RWPE1 (cell line): ENCODE results near the gene CABP2.
A peak's percentile ranks its signal among the peaks of the same experiment; 100 is the strongest.
"Not testable (repeated sequence)": the region's sequence is repeated elsewhere in the genome, so short reads cannot be mapped to it uniquely, and the experiment has no call there.

Source experiments
- CTCF ChIA-PET: fragments of 350-600 bp; sonication (Branson Sonifier 250); formaldehyde crosslinking; extraction: SDS; loops from one replicate; lab custom pipeline; 2021; lab: Yijun Ruan, JAX
- POLR2A ChIA-PET: fragments of 400-600 bp; formaldehyde crosslinking; extraction: SDS; loops from one replicate; lab custom pipeline; 2020; ENCODE audit warnings: antibody characterized with exemption; ENCODE audit not compliant: low non-redundant PET; lab: Yijun Ruan, JAX
- DNase-seq: peaks from one replicate; pipeline ENCODE4 v3.0.0; 2012; ENCODE audit warnings: low spot score
- H3K27ac ChIP-seq: fragments of 450-650 bp; 2 replicates; pipeline ENCODE4 v1.5.1; 2017
- TF ChIP-seq, protein P1 (sequence below): fragments of 450-650 bp; conservative IDR thresholded peaks from 2 replicates; pipeline ENCODE4 v1.5.1; 2017; ENCODE audit warnings: low read depth, mild to moderate bottlenecking

Gene CABP2

GRCh38 chr11:67548555-67549110 lies 25.4 kb upstream of the CABP2 start:
- H3K27ac ChIP-seq: no peak overlapping the region
- TF ChIP-seq, protein P1, sequence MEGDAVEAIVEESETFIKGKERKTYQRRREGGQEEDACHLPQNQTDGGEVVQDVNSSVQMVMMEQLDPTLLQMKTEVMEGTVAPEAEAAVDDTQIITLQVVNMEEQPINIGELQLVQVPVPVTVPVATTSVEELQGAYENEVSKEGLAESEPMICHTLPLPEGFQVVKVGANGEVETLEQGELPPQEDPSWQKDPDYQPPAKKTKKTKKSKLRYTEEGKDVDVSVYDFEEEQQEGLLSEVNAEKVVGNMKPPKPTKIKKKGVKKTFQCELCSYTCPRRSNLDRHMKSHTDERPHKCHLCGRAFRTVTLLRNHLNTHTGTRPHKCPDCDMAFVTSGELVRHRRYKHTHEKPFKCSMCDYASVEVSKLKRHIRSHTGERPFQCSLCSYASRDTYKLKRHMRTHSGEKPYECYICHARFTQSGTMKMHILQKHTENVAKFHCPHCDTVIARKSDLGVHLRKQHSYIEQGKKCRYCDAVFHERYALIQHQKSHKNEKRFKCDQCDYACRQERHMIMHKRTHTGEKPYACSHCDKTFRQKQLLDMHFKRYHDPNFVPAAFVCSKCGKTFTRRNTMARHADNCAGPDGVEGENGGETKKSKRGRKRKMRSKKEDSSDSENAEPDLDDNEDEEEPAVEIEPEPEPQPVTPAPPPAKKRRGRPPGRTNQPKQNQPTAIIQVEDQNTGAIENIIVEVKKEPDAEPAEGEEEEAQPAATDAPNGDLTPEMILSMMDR: no peak
- CTCF ChIA-PET: interaction anchor here (0.6 kb wide), 1 partner anchor 593 kb away, joined by 3 read pairs; no protein-coding TSS in a partner anchor
- DNase-seq: no peak
- POLR2A ChIA-PET: no interaction called here

DNA sequence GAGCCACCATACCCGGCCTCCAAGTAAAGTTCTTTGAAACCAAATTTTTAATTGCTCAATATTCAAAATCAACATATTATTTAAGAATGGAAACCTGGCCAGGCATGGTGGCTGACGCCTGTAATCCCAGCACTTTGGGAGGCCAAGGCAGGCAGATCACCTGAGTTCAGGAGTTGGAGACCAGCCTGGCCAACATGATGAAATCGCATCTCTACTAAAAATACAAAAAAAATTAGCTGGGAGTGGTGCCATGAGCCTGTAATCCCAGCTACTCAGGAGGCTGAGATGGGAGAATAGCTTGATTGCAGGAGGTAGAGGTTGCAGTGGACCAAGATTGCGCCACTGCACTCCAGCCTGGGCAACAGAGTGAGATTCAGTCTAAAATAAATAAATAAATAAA lies 24.9 kb upstream of the CABP2 start:
- ChIA-PET CTCF (interaction anchor here (0.6 kb wide), 1 partner anchor 593 kb away, joined by 3 read pairs; no protein-coding TSS in a partner anchor), POLR2A (interaction anchor here (0.6 kb wide), 1 partner anchor 146 kb away, joined by 4 read pairs; the partner anchor contains the start of gene PPP1CA)
- H3K27ac ChIP-seq, DNase-seq: not testable (repeated sequence)

DNA sequence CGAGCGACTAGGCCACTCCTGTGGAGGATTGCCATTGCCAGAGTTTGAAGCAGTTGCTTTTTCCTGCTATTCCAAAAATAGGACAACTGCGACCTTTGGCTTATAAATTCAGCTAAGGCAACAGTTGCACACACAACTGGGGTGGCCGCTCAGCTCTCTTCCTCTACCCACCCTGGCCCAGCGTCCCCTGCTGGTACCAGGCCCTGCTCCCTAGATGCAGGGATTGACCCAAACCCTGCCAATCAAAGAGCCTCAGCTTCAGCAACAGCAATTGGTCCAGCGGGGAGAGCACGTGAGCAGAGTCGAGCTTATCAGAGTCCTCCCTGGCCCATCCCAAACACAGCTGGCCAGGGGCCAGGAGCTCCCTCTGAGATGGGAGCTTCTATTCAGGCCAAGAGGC lies 22.0 kb upstream of the CABP2 start:
- ChIA-PET CTCF (interaction anchor here (0.6 to 1.0 kb wide), 2 partner anchors 11 to 491 kb away, joined by 3 read pairs; no protein-coding TSS in a partner anchor), POLR2A (no interaction called here)
- TF ChIP-seq, protein P1: no peak
- no peak for DNase-seq
- H3K27ac ChIP-seq: peak overlapping the region; percentile 45

DNA sequence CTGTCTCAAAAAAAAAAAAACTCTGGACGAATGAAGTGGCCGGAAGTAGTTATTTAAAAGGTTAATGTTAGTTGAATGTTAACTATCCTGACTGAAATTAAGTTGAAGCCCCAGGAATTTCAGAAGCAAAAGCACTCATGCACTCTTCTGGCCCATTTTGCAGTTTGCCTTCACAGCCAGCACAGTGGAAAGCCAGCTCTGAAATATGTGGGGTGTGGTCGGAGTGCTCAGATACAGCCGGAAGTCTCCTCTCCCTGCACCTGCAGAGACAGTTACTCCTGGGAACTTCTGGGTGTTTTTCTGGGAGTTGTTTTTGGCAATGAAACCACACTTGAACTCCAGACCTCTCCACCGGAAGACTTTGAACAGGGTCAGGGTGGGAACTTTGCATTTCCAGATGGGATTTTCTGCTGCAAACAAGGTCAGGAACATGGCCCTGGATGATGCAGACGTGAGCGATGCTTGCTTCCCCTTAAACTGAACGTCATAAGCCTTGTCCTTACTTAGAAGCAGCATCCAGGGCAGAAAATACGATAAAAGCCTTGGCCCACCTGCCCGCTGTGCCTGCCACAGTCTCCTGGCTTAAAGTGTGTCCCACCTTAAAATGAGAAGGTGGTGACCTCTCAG lies 21.5 kb upstream of the CABP2 start:
- TF ChIP-seq, protein P1: no peak
- CTCF ChIA-PET: no interaction called here

GRCh38 chr11:67543585-67543984 lies 20.3 kb upstream of the CABP2 start:
- ChIA-PET CTCF (no interaction called here), POLR2A (no interaction called here)
- TF ChIP-seq, protein P1: no peak
- DNase-seq: no peak
- H3K27ac ChIP-seq: peak overlapping the region; percentile 45; the same call in 1 of the 2 replicates

More for the DNA sequence above, 21.5 kb upstream of the CABP2 start:
- no peak for DNase-seq
- peak overlapping the region; percentile 45 for H3K27ac ChIP-seq
- POLR2A ChIA-PET: no interaction called here

GRCh38 chr11:67542971-67543370 lies 19.7 kb upstream of the CABP2 start:
- TF ChIP-seq, protein P1: no peak
- no peak overlapping the region for H3K27ac ChIP-seq
- ChIA-PET POLR2A (no interaction called here), CTCF (no interaction called here)
- no peak for DNase-seq

DNA sequence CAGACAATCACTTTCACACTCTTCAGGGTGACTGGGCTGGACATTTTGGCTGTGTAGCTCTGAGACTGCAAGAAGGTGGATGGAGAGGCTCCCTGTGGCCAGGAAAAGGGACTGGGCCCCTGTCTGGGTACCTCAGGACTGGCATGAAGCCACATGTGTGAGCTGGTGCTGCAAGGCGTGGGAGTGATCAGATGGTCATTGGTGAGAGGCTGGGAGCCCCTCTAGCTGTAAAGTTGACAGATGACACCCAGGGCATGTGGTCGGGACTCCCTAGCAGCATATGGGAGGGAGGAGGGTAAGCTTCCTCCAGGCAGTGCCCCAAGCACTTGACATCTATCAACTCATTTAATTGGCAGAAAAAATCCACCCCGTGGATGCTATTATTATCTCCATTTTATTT lies 18.9 kb upstream of the CABP2 start:
- ChIA-PET POLR2A (no interaction called here), CTCF (no interaction called here)
- DNase-seq: no peak
- H3K27ac ChIP-seq: no peak overlapping the region
- TF ChIP-seq, protein P1: no peak
